Islet precursor cell (in vitro differentiated cells): ENCODE measurements around the gene RNF168.
A peak's percentile ranks its signal among the peaks of the same experiment; 100 is the strongest.
"Not testable (repeated sequence)": the region's sequence is repeated elsewhere in the genome, so short reads cannot be mapped to it uniquely, and the experiment has no call there.

Source experiments
- DNase-seq: peaks from one replicate; pipeline ENCODE4 v3.0.0-alpha.2; 2018

RNF168 gene

DNA sequence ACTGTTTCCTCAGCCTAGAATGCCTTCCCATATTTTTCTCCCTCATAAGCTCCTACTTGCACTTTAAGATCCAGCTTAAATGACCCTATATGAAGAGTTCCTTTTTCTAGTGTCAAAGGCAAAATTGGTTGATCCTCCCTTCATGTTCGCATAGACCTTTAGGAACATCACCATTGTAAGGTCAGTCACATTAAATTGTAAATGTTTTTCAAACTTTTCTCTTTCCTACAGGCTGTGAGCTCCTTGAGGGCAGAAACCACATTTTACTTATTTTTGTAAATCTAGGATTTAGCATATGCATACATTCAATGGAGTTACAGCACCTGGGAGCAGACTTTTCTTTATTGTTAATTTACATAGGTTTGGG is 10.8 kb upstream of the RNF168 start:
- no peak for DNase-seq

DNA sequence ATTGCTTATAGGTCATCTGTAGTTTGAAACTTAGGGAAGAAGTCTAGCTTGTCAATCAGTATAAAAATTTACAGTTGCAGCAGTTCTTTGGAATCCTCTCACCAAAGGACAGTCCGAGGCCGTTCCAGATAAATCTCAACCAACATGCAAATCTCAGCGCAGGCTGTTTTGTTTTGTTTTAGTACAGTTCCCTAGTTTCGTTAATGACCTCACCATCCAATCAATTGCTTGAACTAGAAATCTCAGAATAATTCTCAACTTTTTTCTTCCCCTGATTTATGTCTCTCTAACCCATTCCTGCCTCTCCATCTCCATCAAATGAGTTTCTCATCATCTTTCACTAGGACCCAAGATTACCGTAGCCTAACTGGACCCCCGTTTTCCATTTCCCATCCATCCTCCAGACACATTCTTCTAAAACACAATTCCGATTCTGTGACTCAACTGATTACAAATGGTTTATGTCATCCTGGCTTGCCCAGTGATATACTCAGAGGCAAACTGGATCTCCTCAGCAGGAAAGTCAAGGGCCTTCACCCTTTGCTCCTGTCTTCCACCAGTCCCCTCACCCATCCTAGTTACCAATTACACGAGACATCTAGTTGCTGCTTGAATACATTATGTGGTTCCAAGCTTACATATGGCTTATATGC is 10.3 kb upstream of the RNF168 start:
- DNase-seq: no peak

DNA sequence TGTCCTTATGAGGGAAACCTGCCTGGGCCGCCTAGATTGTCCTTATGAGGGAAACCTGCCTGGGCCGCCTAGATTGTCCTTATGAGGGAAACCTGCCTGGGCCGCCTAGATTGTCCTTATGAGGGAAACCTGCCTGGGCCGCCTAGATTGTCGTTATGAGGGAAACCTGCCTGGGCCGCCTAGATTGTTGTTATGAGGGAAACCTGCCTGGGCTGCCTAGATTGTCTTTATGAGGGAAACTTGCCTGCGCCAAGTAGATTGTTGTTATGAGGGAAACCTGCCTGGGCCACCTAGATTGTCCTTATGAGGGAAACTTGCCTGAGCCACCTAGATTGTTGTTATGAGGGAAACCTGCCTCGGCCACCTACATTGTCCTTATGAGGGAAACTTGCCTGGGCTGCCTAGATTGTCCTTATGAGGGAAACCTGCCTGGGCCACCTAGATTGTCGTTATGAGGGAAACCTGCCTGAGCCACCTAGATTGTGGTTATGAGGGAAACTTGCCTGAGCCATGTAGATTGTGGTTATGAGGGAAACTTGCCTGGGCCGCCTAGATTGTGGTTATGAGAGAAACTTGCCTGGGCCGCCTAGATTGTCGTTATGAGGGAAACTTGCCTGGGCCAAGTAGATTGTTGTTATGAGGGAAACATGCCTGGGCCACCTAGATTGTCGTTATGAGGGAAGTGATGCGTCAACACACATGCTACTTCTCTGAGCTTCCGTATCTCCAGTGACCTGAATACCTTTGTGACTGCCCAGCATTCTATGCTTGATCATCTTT is 8.3 kb upstream of the RNF168 start:
- DNase-seq: not testable (repeated sequence)

DNA sequence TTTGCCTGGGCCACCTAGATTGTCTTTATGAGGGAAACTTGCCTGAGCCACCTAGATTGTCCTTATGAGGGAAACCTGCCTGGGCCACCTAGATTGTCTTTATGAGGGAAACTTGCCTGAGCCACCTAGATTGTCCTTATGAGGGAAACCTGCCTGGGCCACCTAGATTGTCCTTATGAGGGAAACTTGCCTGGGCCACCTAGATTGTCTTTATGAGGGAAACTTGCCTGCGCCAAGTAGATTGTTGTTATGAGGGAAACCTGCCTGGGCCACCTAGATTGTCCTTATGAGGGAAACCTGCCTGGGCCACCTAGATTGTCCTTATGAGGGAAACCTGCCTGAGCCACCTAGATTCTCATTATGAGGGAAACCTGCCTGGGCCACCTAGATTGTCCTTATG is 7.5 kb upstream of the RNF168 start:
- not testable (repeated sequence) for DNase-seq

DNA sequence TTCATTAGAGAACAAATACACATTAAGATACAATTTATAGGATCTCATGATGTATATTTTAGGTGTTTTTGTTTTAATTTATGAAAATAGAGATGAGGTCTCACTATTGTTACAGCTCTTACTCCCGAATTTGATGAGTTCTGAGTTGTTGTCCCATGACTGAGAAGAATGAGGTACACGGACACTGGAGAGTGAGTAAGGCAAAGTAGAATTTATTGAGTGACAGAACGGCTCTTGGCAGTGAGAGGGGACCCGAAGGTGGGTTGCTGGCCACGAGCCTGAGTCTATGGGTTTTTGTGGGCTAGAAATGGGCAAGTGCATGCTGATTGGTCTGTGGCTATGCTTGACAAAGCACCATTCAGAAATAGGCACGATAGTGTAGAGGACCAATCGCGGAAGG is 3.1 kb upstream of the RNF168 start:
- DNase-seq: no peak

DNA sequence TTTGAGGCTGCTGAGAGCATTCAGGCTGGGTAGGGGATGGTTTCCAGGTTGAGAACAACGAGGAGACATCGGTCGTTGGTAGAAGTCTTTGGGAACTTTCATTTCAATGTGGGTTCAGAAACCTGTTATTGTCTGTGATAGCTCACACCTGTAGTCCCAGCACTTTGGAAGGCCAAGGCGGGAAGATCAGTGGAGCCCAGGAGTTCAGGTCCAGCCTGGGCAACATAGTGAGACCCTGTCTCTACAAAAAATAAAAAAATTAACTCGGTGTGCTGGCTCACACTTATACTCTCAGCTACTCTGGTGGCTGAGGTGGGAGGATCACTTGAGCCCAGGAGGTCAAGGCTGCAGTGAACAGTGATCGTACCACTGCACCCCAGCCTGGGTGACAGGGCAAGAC is 988 bp upstream of the RNF168 start:
- no peak for DNase-seq

DNA sequence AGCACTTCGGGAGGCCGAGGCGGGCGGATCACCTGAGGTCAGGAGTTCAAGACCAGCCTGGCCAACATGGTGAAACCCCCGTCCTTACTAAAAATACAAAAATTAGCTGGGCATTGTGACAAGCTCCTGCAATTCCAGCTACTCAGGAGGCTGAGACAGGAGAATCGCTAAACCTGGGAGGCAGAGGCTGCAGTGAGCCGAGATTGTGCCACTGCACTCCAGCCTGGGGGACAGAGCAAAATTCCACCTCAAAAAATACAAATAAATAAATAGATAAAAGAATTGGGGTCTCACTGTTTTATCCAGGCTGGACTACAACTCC is 470 bp upstream of the RNF168 start:
- not testable (repeated sequence) for DNase-seq

DNA sequence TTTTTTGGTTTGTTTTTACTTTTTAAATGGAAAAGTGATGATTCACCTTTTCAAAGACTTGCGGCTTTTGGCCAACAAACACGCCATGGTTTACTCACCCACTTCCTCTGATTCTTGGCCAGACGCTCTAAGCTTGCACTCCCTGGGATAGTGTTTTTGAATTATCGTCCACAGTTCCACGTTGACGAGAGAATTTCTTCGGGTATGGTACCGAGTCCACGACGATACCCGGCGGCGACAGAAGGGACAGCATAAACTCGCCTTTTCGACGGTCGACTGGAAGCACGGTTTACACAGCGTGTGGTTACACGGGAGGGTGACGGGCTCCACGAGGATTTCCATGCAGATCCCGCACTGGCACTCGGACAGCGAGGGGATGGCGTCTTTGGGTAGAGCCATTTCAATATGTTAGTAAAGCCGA is 783 bp downstream of the RNF168 start:
- peak; percentile 62 for DNase-seq

DNA sequence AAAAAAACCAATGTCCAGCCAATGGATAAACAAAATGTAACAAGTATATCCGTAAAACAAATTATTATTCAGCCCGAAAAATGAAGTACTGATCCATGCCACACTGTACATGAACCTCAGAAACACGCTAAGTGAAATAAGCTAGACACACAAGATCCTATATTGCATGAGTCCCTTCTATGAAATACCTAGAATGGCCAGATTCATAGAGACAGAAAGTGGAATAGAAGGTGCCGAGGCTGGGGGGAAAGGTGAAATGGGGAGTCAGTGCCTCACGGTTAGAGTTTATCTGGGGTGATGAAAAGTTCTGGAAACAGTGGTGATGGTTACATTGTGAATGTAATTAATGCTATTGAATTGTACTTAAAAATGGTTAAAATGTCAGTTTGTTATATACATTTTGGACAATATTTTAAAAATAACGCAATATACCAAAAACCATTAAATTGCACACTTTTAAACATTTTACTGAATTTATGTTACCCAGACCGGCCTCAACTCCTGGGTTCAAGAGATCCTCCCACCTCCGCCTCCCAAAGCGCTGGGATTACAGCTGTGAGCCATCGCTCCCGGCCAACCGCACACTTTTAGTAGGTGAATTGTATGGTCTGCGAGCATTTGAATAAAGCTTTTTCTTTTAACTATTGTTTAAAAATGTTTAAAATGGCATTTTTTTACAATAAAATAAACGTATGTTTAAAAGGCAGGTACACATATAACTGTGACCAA is 2.1 kb downstream of the RNF168 start:
- DNase-seq: no peak

DNA sequence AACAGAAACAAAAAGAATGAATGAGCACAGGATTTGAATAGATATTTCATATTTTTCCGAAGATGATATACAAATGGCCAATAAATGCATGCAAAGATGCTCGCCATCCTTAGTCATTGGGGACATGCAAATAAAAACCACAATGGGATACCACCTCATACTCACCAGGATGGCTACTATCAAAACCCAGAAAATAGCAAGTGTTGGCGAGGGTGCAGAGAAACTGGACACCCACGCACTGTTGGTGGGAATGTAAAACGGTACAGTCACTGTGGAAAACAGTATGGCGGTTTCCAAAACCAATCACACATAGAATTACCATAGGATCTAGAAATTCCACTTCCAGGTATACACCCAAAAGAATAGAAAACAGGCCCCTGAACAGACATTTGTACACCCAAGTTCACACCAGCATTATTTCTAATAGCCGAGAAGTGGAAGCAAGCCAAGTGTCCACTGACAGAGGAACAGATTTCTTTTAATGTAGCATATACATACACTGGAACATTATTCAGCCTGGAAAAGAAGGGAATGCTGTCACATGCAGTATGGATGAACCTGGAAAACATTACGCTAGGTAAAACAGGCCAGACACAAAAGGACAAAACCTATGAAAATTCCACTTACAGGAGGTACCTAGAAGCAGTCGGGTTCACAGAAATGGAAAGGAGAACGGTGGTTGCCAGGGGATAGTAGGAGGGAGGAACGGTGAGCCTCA is 3.6 kb downstream of the RNF168 start:
- DNase-seq: no peak

DNA sequence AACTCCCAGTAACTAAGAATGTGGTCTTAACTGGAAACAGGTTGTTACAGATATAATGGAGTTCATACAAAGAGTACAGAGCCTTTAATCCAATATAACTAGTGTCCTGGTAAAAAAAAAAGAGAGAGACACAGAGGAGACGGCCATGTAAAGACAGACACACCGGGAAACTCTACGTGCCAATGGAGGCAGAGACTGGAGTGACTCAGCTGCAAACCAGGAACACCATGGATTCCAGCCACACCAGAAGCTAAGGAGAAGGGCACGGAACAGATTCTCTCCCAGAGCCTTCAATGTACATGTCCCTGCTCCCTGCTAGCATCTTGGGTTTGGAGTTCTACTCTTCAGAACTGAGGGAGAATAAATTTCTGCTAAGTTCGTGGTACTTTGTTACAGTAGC is 4.5 kb downstream of the RNF168 start:
- peak; percentile 78 for DNase-seq

DNA sequence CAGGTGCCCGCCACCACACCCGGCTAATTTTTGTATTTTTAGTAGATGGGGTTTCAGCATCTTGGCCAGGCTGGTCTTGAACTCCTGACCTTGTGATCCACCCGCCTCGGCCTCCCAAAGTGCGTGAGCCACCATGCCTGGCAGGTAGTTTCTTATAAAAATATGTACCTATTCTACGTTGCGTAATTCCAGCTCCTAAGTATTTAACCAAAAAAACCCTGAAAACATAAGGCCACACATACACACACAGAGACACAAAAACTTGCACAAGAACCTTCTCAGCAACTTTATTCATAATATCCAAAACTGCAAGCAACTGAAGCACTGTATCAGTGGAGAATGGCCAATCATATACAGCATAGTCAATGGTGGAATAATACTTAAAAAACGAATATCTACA is 5.3 kb downstream of the RNF168 start:
- DNase-seq: no peak

DNA sequence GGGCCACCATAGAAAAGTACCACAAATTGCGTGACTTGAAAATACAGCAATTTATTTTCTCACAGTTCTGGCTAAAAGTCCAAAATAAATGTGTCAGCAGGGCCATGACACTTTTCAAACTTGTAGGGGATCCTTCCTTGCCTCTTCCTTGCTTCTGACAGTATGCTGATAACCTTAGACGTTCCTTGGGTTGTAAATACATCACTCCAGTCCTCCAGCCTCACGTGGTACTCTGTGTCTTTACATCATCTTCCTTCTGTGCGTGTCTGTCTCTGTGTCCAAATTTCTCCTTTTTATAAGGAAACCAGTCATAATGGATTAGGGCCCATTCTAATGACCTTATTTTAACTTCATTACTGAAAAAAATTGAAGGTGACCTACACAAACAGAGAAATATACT is 7.4 kb downstream of the RNF168 start:
- DNase-seq: no peak

DNA sequence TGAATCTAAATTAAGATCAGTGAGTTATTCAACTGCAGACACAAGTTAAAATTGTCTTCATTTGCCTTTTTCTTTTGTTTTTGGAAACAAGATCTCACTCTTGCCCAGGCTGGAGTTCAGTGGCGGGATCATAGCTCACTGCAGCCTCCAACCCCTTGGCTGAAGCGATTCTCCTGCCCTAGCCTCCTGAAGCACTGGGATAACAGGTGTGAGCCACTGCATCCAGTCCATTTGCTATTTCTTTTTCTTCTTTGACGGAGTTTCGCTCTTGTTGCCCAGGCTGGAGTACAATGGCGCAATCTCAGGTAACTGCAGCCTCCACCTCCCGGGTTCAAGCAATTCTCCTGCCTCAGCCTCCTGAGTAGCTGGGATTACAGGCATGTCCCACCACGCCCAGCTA is 10.3 kb downstream of the RNF168 start:
- DNase-seq: no peak

DNA sequence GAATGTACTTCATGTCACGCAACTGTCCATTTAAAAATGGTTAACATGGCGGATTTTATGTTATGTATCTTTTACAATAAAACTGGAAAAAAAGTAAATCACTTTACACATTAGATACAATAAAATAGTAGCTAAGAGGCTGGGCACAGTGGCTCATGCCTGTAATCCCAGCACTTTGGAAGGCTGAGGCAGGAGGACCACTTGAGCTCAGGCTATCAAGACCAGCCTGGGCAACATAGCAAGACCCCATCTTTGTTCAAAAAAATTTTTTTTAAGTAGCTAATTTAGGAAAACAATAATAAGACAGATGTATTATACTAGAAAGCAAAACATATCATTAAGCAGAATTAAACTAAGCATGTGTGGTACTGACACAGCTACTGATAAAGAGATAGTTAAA is 11.5 kb downstream of the RNF168 start:
- no peak for DNase-seq

DNA sequence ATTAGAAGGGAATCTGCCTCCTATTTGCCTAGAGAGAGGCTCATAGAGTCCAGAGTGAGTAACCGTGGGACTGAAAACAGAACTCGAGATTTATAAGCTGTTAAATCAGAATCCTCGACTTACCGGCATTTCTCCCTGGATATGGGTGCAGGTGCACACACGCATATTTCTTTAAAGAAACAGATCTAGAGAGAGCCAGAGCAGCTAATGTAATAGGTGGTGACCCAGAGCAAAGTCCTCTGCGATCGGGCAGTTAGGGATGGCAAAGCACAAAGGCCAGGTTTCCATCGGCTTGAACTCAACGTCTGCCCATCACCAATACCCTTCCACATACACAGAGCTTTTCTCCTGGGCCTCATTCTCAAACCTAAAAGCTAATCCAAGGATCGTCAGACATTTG is 13.8 kb downstream of the RNF168 start:
- DNase-seq: no peak

DNA sequence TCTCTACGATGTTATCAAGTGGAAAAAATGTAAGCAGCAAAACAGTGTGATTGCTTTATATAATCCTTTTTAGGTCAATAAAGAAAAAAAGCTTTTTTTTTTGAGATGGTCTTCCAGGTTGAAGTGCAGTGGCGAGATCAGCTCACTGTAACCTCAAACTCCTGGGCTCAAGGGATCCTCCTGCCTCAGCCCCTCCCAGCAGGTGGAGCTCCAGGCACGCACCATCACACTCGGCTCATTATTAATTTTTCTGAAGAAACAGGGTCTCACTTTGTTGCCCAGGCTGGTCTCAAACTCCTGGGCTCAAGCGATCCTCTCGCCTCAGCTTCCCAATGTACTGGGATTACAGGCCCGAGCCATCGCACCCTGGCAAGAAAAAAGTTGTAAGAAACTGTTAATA is 17.3 kb downstream of the RNF168 start:
- DNase-seq: no peak

DNA sequence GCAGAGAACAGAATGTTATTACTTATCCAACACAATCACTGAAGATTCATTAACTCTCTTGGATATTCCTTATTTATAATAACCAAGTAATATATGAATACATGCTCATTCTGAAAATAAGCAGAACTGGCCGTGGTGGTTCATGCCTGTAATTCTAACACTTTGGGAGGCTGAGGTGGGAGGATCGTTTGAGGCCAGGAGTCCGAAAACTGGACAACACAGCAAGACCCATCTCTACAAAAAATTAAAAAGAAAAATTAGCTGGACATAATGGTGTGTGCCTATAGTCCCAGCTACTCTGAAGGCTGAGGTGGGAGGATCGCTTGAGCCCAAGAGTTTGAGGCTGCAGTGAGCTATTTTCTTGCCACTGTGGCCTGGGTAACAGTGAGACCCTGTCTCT is 25.9 kb downstream of the RNF168 start:
- DNase-seq: no peak

DNA sequence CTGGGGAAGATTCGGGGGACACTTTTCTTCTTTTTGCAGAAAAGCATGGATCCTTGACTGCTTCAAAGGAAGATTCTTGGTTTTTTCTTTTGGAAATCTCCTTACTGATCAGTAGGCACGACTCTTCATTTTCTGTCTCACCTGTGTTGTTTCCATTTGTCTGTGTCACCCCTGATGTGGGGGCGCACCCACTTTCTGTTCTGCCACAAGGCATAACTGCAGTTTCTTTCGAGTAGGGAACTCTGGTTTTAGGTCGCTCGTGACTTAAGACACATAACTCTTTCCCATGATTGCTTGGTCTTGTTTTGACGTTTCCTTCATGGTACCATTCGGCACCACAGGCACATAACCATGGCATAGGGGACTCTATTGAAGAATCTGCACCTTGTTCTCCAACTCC is 31.3 kb downstream of the RNF168 start:
- DNase-seq: no peak

DNA sequence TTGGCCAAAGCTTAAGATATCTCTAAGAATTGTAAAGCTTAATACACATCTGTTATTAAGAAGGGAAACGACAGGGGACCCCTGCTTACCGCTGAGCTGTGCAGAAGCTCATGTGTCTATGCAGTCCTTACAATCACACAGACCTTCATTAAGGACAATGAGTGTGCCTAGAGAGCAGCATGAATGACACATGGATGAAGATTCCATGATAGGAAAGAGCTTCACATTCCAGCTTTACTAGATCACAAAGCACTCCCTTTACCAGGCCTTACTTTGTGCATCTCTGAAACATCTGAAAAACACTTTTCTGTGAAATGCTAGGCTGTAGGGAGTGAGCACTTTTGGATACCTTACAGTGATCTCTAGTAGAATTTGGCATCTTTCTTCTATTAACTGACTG is 32.0 kb downstream of the RNF168 start:
- DNase-seq: no peak

DNA sequence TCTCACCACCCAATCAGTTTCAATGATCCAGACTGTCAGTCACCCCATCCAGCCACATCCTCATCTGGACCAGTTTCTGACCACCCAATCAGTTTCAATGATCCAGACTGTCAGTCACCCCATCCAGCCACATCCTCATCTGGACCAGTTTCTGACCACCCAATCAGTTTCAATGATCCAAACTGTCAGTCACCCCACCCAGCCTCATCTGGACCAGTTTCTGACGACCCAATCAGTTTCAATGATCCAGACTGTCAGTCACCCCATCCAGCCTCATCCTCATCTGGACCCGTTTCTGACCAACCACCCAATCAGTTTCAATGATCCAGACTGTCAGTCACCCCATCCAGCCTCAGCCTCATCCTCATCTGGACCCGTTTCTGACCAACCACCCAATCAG is 33.4 kb downstream of the RNF168 start:
- DNase-seq: not testable (repeated sequence)

DNA sequence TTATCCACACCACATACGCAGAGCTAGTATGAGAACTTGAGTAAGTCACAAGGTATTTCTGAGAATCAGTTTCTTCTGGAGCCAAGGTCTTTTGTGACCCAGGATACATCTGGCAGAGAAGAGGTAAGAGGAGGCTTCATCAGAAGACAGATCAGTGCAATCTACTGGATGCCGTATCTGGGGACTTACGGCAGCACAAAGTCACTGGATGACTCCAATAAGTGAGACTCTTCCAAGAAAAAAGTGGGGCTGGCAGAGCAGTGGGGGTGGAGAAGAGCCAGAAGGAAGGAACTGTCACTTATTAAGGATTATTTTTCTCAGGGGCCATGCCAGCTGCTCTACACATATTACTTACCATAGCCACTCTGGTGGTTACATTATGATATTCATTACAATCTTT is 39.8 kb downstream of the RNF168 start:
- no peak for DNase-seq

DNA sequence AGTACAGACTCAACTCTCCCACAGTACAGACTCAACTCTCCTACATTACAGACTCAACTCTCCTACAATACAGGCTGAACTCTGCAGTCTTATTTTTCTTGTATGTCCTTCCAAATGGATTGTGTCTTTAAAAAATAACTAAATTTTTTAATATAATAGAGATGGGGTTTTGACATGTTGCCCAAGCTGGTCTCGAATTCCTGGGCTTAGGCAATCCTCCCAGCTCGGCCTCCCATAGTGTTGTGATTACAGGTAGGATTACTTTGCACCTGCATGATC is 40.2 kb downstream of the RNF168 start:
- DNase-seq: no peak
